Keratinocyte (primary cell): ENCODE measurements around the gene RASGRP3. TPM values are rescaled to one million over a fixed set of nuclear protein-coding genes. Genes with fewer than 3 reads are reported as not detected.
"Not testable (repeated sequence)": the region's sequence is repeated elsewhere in the genome, so short reads cannot be mapped to it uniquely, and the experiment has no call there.

Experiments used
- DNase-seq: peaks from one replicate; pipeline ENCODE4 v3.0.0-alpha.2; 2011; ENCODE audit warnings: low read depth, missing footprints, low spot score
- FAIRE-seq: peaks from 2 replicates; lab custom pipeline; 2011; peaks lifted over from hg19 to GRCh38; lab: Jason Lieb, UNC
- H2AFZ ChIP-seq: 2 replicates; pipeline ENCODE4 v1.6.0; 2012; ENCODE audit warnings: low read length, control low read depth, inconsistent platforms; ENCODE audit not compliant: control insufficient read depth
- H3K27ac ChIP-seq: 2 replicates; pipeline ENCODE4 v1.5.1; 2011; ENCODE audit warnings: low read length; ENCODE audit not compliant: control insufficient read depth, insufficient read depth
- H3K27me3 ChIP-seq: 3 replicates; pipeline ENCODE4 v1.6.0; 2011; ENCODE audit warnings: low read length; ENCODE audit not compliant: control insufficient read depth, insufficient read depth; ENCODE audit errors: extremely low read depth
- H3K36me3 ChIP-seq, 2 experiments: 2 replicates in 1 of 2; 3 replicates in 1 of 2; pipeline ENCODE4 v1.5.1; 2011; ENCODE audit warnings: low read length in 2 of 2, mild to moderate bottlenecking in 1 of 2; ENCODE audit not compliant: control insufficient read depth in 2 of 2, insufficient read depth in 2 of 2; ENCODE audit errors: extremely low read depth in 1 of 2
- H3K4me1 ChIP-seq: 3 replicates; pipeline ENCODE4 v1.5.1; 2011; ENCODE audit warnings: low read length; ENCODE audit not compliant: control insufficient read depth, insufficient read depth; ENCODE audit errors: extremely low read depth
- H3K4me2 ChIP-seq: 3 replicates; pipeline ENCODE4 v1.6.0; 2011; ENCODE audit warnings: low read depth, low read length; ENCODE audit not compliant: control insufficient read depth, insufficient read depth; ENCODE audit errors: extremely low read depth
- H3K4me3 ChIP-seq, 3 experiments: fragments of 200-600 bp in 1 of 3; sonication (generic) in 1 of 3; 2 replicates in 2 of 3; 3 replicates in 1 of 3; pipeline ENCODE4 v1.5.1; 2011 to 2016; ENCODE audit warnings: low read length in 3 of 3, mild to moderate bottlenecking in 3 of 3, control low read depth in 2 of 3, inconsistent platforms in 1 of 3, low read depth in 1 of 3, mixed read lengths in 1 of 3, mixed run types in 1 of 3, moderate library complexity in 1 of 3; ENCODE audit not compliant: control insufficient read depth in 2 of 3, insufficient read depth in 2 of 3; ENCODE audit errors: extremely low read depth in 1 of 3
- H3K79me2 ChIP-seq: 2 replicates; pipeline ENCODE4 v1.6.0; 2012; ENCODE audit warnings: low read length; ENCODE audit not compliant: control insufficient read depth, insufficient read depth
- H3K9ac ChIP-seq: 3 replicates; pipeline ENCODE4 v1.6.0; 2011; ENCODE audit warnings: low read length; ENCODE audit not compliant: control insufficient read depth, insufficient read depth; ENCODE audit errors: extremely low read depth
- H3K9me1 ChIP-seq: 3 replicates; pipeline ENCODE4 v1.6.0; 2011; ENCODE audit warnings: low read length; ENCODE audit not compliant: control insufficient read depth, insufficient read depth; ENCODE audit errors: extremely low read depth
- H3K9me3 ChIP-seq: 2 replicates; pipeline ENCODE4 v1.5.1; 2012; ENCODE audit warnings: low read depth, low read length; ENCODE audit not compliant: control insufficient read depth
- H4K20me1 ChIP-seq: 3 replicates; pipeline ENCODE4 v1.6.0; 2011; ENCODE audit warnings: low read length; ENCODE audit not compliant: control insufficient read depth, insufficient read depth; ENCODE audit errors: extremely low read depth
- CTCF ChIP-seq, 3 experiments: IDR thresholded peaks in 1 of 3; conservative IDR thresholded peaks in 1 of 3; optimal IDR thresholded peaks in 1 of 3; 2 replicates in 2 of 3; 3 replicates in 1 of 3; pipeline versions ENCODE3 to v1.5.1; 2011; ENCODE audit warnings: low read length in 3 of 3, mild to moderate bottlenecking in 3 of 3, moderate library complexity in 2 of 3, control low read depth in 1 of 3, inconsistent platforms in 1 of 3; ENCODE audit not compliant: insufficient read depth in 2 of 3; ENCODE audit errors: extremely low read depth in 1 of 3
- EZH2 ChIP-seq: IDR thresholded peaks from one replicate; pipeline ENCODE4 v1.6.1; 2012; ENCODE audit warnings: inconsistent platforms, mild to moderate bottlenecking, low read length, moderate library complexity
- dilution Hi-C: fragments of 300-500 bp; cut with MboI; formaldehyde crosslinking; loops from one replicate; pipeline ENCODE4 v1.7.0; 2020; ENCODE audit warnings: low sequenced_read_pairs; ENCODE audit not compliant: extremely low pct_ligation_motif_present
- polyA plus RNA-seq, 5 experiments: library from polyadenylated mRNA; depleted of rRNA in 3 of 5; stranded (reverse) in 3 of 5; stranded (forward) in 1 of 5; unstranded in 1 of 5; fragments of >200 nt; gene quantifications; 1 replicate in 1 of 5; 2 replicates in 3 of 5; 3 replicates in 1 of 5; pipeline versions ENCODE4 v1.2.1 to v1.2.3, GENCODE V29; 2011 to 2012; ENCODE audit warnings: missing spikeins in 2 of 5, low read depth in 1 of 5, low replicate concordance in 1 of 5

The RASGRP3 gene
- polyA plus RNA-seq, 1 donor (not counting 4 experiments of a cell fraction or from before 2014, with no cell fraction given) = 0.56 TPM

DNA sequence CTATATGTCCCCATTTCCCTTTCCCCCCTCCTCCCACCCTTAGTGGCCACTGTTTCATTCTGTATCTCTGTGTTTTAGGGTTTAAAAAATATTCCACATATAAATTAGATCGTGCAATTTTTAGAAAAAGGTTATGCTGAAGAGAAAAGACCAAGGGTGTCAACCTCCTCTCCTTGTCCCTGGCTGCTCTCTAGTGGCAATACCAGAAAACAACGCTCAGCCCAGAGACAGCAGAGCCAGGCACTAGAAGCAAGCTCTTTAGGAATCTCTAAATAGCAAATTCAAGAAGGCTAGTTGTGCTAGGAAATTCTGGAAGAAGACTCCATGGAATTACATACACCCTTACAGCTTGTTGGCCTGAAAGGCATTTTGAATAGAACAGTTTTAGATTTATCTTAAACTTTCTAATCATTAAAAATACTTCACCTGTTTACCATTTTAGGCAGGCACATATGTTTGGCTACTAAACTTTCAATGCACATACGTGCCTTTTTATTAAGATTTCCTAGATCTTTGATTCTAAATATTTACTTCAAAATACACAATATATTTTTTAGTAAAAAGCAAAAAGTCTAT is 35.1 kb upstream of the RASGRP3 start:
- Histone ChIP-seq H3K27me3 (no peaks in the 10 kb centered on the region), H3K79me2 (no peaks in the 10 kb centered on the region), H4K20me1 (no peaks in the 10 kb centered on the region), H3K27ac (no peak overlapping the region), H3K9ac (no peak overlapping the region), H3K4me2 (no peak overlapping the region), H3K4me3 (no peak overlapping the region), H3K36me3 (no peaks in the 10 kb centered on the region), H2AFZ (no peak overlapping the region), H3K9me1 (no peaks in the 10 kb centered on the region), H3K4me1 (peaks cover 4% of the 10 kb centered on the region), H3K9me3 (no peaks in the 10 kb centered on the region)
- TF ChIP-seq CTCF (optimal IDR thresholded peaks at IDR 0.05 in 1 of 3, IDR thresholded peaks at IDR 0.05 in 1 of 3, conservative IDR thresholded peaks at IDR 0.05 in 1 of 3; ENCODE audit: extremely low read depth in 1 of 3, insufficient read depth in 2 of 3, low read length in 3 of 3) = peak; percentile 68 to 77 (median 71)
- TF ChIP-seq EZH2 = no peak
- FAIRE-seq (no peak), DNase-seq (no peak)
- dilution Hi-C loops = no loop called here

GRCh38 chr2:33442052-33442451 is 34.4 kb upstream of the RASGRP3 start:
- H3K79me2 ChIP-seq, H3K4me3 ChIP-seq, H3K36me3 ChIP-seq, FAIRE-seq, H3K4me2 ChIP-seq, H3K4me1 ChIP-seq, H3K9ac ChIP-seq, H3K9me3 ChIP-seq, H3K27me3 ChIP-seq, H3K9me1 ChIP-seq, DNase-seq, H4K20me1 ChIP-seq, H3K27ac ChIP-seq, dilution Hi-C loops, H2AFZ ChIP-seq: not testable (repeated sequence)

- no peaks in the 10 kb centered on the region for H4K20me1 ChIP-seq
- no peaks in the 10 kb centered on the region for H3K79me2 ChIP-seq
- H3K4me3 ChIP-seq = no peak overlapping the region
- no peak overlapping the region for H3K9ac ChIP-seq
- TF ChIP-seq CTCF (optimal IDR thresholded peaks at IDR 0.05 in 1 of 3, IDR thresholded peaks at IDR 0.05 in 1 of 3, conservative IDR thresholded peaks at IDR 0.05 in 1 of 3; ENCODE audit: extremely low read depth in 1 of 3, insufficient read depth in 2 of 3, low read length in 3 of 3) = no peak
- no peak for TF ChIP-seq EZH2
- DNase-seq (no peak), FAIRE-seq (no peak)
- H2AFZ ChIP-seq = no peak overlapping the region
- H3K9me3 ChIP-seq = no peaks in the 10 kb centered on the region
- H3K4me2 ChIP-seq = no peak overlapping the region
- no peaks in the 10 kb centered on the region for H3K36me3 ChIP-seq
- no peaks in the 10 kb centered on the region for H3K9me1 ChIP-seq
- dilution Hi-C loops = no loop called here
- no peaks in the 10 kb centered on the region for H3K4me1 ChIP-seq
- no peaks in the 10 kb centered on the region for H3K27me3 ChIP-seq
- H3K27ac ChIP-seq = no peak overlapping the region
Measured at GRCh38 chr2:33442528-33443079, 33.8 kb upstream of the RASGRP3 start.
